HAP-1 (cell line): ENCODE data around the gene BCL6B.

Experiments used
- DNase-seq, 2 experiments: peaks; one replicate each; pipeline ENCODE4 v3.0.0-alpha.2; 2016 to 2020; ENCODE audit warnings: low spot score in 2 of 2
- H3K27me3 ChIP-seq: fragments of 250-450 bp; sonication (Bioruptor Pico); 2 replicates; pipeline ENCODE4 v1.5.1; 2020; ENCODE audit warnings: low read depth, mild to moderate bottlenecking, moderate library complexity
- H3K36me3 ChIP-seq: fragments of 250-450 bp; sonication (Bioruptor Pico); replicated peaks from 2 replicates; pipeline ENCODE4 v1.5.1; 2020; ENCODE audit warnings: mild to moderate bottlenecking
- H3K4me1 ChIP-seq: fragments of 250-450 bp; sonication (Bioruptor Pico); 2 replicates; pipeline ENCODE4 v1.5.1; 2020; ENCODE audit warnings: mild to moderate bottlenecking
- H3K4me3 ChIP-seq: fragments of 250-450 bp; sonication (Bioruptor Pico); 2 replicates; pipeline ENCODE4 v1.5.1; 2020; ENCODE audit warnings: mild to moderate bottlenecking, moderate library complexity
- H3K9me3 ChIP-seq: fragments of 250-450 bp; sonication (Bioruptor Pico); 2 replicates; pipeline ENCODE4 v1.5.1; 2020; ENCODE audit warnings: mild to moderate bottlenecking, moderate library complexity
- in situ Hi-C: fragments of 300-500 bp; cut with MboI; formaldehyde crosslinking; loops from 3 replicates; pipeline ENCODE4 v1.14.3; 2020; ENCODE audit warnings: low sequenced_read_pairs, inconsistent platforms, mixed read lengths

The BCL6B gene

DNA sequence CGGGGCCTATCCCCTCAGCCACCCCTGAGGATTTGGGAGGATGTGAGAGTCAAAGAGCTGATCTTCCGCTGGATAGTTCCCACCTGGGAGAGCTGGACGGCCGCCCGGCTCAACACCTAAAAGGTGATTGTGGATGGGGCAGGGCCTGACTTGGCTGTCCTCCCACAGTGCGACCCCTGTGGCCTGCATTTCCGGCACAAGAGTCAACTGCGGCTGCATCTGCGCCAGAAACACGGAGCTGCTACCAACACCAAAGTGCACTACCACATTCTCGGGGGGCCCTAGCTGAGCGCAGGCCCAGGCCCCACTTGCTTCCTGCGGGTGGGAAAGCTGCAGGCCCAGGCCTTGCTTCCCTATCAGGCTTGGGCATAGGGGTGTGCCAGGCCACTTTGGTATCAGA lies 4.5 kb downstream of the BCL6B start:
- in situ Hi-C loops, result no loop called here
- peaks cover under 1% of the 10 kb centered on the region; the same call in 1 of the 2 replicates for H3K4me1 ChIP-seq
- H3K9me3 ChIP-seq, result no peaks in the 10 kb centered on the region

DNA sequence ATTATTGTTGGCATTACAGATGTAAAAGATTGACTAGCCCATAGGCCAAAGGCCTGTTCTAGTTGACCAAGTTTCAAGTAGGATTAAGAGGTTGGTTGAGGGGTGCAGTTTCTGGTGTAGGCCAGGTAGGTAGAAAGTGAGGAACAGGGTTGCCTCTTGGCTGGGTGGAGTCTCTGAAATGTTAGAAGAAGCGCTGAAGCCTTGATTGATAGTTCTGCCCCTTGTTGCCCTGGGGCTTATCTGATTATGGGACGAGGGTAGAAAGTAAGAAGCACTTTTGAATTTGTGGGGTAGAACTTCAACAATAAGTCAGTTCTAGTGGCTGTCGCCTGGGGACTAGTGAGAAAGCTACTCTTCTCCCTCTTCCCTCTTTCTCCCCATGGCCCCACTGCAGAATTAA lies 6.2 kb downstream of the BCL6B start:
- in situ Hi-C loops, result no loop called here
- no peaks in the 10 kb centered on the region for H3K36me3 ChIP-seq

More for the DNA sequence above, 4.5 kb downstream of the BCL6B start:
- Histone ChIP-seq H3K4me3 (no peak overlapping the region), H3K36me3 (no peaks in the 10 kb centered on the region), H3K27me3 (no peaks in the 10 kb centered on the region)
- no peak for DNase-seq

DNA sequence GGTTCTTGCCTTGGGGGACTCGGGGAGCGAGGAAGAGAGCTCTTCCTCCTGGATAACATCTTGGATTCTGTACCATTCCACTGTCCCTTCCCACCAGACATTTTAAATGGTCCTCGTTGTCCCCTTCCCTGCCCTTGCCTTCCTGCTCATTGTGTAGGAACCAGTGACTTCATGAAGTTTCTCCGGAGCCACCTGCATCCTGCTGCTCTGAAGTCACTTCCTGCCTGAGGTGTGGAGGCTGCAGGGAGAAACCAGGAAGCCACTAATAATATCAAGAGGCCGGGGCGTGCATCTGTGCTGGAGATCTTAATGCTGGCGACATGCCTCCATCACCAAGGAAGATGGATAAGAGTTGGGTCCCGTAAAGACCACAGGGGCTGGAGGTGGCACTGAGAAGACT lies 6.8 kb downstream of the BCL6B start:
- in situ Hi-C loops, result no loop called here
- no peak overlapping the region for H3K4me3 ChIP-seq
- no peak for DNase-seq

More for the DNA sequence above, 6.2 kb downstream of the BCL6B start:
- no peak overlapping the region for H3K4me3 ChIP-seq
- no peaks in the 10 kb centered on the region for H3K27me3 ChIP-seq
- no peaks in the 10 kb centered on the region for H3K9me3 ChIP-seq
- H3K4me1 ChIP-seq, result no peaks in the 10 kb centered on the region
- no peak for DNase-seq

DNA sequence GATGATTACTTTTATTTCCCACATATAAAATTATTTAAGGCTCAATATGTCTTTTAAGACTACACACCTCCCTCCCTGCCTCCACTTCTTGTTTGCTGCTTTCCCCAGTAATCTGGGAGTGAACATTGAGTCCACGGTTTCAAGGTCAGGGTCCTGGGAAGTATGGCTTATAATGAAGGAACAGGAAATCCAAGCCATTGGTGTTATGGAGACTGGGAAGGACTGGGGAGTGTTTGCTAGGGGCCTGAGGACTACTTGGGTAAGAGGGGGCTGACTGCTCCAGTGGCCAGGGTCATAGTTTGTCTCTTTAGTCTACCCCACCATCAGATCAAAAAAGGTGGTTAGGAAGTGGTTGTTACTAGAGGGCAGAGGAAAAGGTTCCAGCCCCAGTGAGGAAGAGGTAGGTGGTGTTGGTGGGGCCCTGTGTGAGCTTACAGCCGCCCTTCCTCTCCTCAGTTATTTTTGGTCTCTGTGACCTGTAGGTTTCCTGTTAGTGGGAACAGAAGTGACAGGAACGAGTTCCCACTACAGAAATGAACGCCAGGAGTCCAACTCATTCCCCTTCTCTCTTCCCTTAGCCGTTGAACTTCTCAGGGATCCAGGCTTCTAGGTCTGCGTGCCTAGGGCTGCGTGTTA lies 12.2 kb downstream of the BCL6B start:
- H3K27me3 ChIP-seq, result no peaks in the 10 kb centered on the region
- 0 out of 2 replicates have a peak, but pooled peaks cover 2% of the 10 kb centered on the region for H3K36me3 ChIP-seq
- no peaks in the 10 kb centered on the region for H3K9me3 ChIP-seq
- in situ Hi-C loops, result no loop called here
- peak overlapping the region; percentile 87 for H3K4me3 ChIP-seq
- peaks cover 4% of the 10 kb centered on the region for H3K4me1 ChIP-seq
- no peak for DNase-seq

More for the DNA sequence above, 6.8 kb downstream of the BCL6B start:
- no peaks in the 10 kb centered on the region for H3K4me1 ChIP-seq
- no peaks in the 10 kb centered on the region for H3K9me3 ChIP-seq
- H3K27me3 ChIP-seq, result no peaks in the 10 kb centered on the region
- no peaks in the 10 kb centered on the region for H3K36me3 ChIP-seq

DNA sequence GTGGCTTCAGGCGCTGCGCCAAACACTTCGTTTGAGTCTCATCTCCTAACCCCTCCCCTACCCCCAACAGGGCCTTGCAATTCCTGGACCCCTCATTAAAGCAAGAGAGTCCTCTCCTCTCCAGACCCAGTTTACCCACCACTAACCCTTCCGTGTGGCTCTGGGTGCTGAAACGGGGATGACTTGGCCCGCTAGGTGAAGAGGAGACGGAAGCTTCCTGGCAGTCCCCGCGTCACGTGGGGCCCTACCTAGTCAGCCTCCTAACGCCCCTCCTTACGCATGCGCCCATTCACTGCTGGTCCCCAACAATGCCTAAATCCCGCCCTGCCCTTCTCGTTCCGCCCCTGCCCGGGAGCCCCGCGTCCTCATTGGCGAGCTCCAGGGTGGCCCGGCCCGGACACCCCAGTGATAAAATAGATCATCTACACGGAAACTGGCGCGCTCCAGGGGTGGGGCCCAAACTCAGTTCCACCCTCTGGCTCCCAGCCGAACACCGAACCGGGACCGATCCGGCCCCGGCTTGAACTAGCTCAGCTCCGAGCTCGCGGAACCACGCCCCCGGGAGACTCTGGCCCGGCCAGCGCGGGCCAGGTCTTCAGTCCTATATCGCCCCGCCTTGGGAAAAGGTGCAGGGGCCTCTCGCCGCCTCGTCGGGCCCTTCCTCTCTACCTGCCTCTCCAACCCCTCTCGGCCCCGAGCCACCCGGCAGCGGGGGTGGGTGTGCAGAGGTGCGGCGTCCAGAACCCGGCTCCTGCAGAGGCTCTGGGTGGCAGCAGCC lies 12.9 kb downstream of the BCL6B start, which contains the start of gene SLC16A13:
Gene SLC16A13, plus strand, starts transcription at position 425 of the 778 bp plus-strand sequence. CDS start 368 bp downstream, outside the sequence.
- Histone ChIP-seq H3K9me3 (no peaks in the 10 kb centered on the region), H3K36me3 (0 out of 2 replicates have a peak, but pooled peaks cover 2% of the 10 kb centered on the region), H3K4me3 (peak within 1 kb of the TSS; percentile 87), H3K27me3 (no peaks in the 10 kb centered on the region), H3K4me1 (peaks cover 4% of the 10 kb centered on the region)
- peak; percentile 92 to 98 for DNase-seq
- in situ Hi-C loops, result no loop called here

DNA sequence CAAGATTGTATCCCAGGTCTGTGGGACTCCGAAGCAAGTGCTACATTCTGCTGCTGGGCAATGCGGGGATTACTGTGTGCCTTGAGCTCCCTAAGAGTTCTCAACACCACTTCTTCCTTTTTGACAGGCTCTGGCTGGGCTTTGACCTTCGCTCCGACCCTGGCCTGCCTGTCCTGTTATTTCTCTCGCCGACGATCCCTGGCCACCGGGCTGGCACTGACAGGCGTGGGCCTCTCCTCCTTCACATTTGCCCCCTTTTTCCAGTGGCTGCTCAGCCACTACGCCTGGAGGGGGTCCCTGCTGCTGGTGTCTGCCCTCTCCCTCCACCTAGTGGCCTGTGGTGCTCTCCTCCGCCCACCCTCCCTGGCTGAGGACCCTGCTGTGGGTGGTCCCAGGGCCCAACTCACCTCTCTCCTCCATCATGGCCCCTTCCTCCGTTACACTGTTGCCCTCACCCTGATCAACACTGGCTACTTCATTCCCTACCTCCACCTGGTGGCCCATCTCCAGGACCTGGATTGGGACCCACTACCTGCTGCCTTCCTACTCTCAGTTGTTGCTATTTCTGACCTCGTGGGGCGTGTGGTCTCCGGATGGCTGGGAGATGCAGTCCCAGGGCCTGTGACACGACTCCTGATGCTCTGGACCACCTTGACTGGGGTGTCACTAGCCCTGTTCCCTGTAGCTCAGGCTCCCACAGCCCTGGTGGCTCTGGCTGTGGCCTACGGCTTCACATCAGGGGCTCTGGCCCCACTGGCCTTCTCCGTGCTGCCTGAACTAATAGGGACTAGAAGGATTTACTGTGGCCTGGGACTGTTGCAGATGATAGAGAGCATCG lies 15.4 kb downstream of the BCL6B start:
- Histone ChIP-seq H3K4me3 (no peak overlapping the region), H3K9me3 (no peaks in the 10 kb centered on the region), H3K36me3 (0 out of 2 replicates have a peak, but pooled peaks cover 2% of the 10 kb centered on the region), H3K27me3 (no peaks in the 10 kb centered on the region), H3K4me1 (peaks cover 4% of the 10 kb centered on the region)
- DNase-seq, result no peak
- in situ Hi-C loops, result no loop called here

DNA sequence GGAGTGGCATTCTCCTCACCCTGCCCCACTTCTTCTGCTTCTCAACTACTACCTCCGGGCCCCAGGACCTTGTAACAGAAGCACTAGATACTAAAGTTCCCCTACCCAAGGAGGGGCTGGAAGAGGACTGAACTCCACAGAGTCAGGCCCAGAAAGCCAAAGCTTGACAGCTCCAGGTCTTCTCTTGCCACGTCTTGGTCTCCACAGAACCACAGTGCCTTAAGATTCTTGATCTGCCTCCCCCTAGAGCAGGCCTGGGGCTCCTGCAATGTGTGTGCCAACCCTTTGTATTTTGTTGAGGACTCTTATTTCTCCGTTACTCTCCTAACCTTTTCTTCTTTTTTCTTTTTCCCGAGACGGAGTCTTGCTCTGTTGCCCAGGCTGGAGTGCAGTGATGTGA lies 17.0 kb downstream of the BCL6B start:
- no peak overlapping the region for H3K4me3 ChIP-seq
- DNase-seq, result no peak
- peaks cover 4% of the 10 kb centered on the region for H3K4me1 ChIP-seq
- H3K27me3 ChIP-seq, result no peaks in the 10 kb centered on the region
- H3K9me3 ChIP-seq, result no peaks in the 10 kb centered on the region
- H3K36me3 ChIP-seq, result 0 out of 2 replicates have a peak, but pooled peaks cover 2% of the 10 kb centered on the region
- in situ Hi-C loops, result loop anchor here (10.0 kb wide), 1 partner anchor 145 kb away; no protein-coding TSS in a partner anchor

DNA sequence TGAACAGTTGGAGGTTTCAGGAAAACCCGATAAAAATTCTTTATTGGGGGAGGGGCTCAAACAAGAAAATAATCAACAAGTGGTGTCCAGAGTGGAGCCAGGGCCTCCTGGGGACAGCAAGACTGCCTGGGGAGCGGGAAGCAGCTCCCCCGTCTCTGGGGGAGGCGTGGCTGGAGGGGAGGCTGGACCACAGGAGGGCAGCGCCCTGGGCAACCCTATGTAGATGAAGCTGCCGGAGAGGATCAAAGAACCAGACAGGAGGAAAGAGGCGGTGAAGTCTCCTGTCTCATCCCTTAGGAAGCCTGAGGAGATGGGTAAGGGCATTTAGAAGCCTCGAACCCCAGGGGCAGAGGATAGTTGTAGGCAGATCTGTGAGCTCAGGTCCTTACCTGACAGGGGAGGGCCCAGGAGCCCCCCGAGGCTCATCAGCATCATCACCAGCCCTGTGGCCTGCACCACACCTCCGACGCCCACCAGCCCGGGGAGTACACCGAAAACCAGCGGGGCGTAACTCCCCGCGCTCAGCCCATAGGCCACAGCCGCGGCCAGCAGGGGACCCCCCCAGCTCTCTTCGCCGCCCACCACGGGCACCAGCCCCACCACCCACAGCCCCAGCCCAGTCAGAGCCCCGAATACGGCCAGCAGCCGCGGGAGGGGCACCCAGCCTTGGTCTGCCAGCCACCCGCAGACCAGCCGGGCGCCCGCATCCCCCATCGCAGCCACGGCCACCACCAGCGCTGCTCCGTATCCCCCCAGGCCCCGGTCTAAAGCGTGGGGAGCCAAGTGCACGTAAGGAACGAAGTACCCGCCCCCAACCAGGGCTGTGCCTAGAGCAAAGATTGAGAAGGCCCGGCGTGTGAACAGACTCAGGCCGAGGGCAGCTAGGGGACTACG lies 19.0 kb downstream of the BCL6B start:
- no peaks in the 10 kb centered on the region for H3K27me3 ChIP-seq
- no peak overlapping the region for H3K4me3 ChIP-seq
- H3K9me3 ChIP-seq, result no peaks in the 10 kb centered on the region
- H3K36me3 ChIP-seq, result 0 out of 2 replicates have a peak, but pooled peaks cover 2% of the 10 kb centered on the region
- H3K4me1 ChIP-seq, result no peaks in the 10 kb centered on the region; the same call in none of the 2 replicates
- DNase-seq, result no peak
- in situ Hi-C loops, result loop anchor here (10.0 kb wide), 1 partner anchor 143 kb away; no protein-coding TSS in a partner anchor

DNA sequence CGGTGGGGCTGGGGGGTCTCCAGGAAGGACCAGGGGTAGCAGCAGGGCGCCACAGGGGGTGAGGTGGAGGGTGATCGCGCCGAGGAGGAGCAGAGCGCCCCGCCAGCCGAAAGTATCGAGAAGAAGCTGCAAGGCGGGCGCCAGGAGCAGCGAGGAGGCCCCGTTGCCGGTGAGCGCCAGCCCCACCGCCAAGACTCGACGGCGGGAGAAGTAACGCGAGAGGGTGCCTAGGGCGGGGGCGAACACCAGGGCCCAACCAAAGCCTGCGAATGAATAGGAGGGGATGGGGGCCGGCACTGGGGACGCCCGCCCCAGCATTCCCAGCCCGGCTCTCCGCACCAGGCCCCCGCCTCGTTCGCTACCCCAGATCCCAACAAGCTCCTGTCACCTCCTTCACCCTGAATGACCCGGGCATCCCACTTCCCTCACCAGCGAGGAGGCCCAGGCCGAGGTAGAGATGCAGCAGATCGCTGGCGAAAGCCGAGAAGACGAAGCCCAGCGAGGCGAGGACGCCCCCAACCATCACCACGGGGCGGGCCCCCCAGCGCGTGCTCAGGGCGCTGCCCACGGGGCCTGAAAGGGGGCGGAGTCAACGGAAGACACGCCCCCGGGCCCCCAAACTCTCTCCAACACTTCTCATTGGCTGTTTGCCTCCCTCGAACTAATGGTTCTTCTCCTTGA lies 19.8 kb downstream of the BCL6B start:
- no peak overlapping the region for H3K4me3 ChIP-seq

DNA sequence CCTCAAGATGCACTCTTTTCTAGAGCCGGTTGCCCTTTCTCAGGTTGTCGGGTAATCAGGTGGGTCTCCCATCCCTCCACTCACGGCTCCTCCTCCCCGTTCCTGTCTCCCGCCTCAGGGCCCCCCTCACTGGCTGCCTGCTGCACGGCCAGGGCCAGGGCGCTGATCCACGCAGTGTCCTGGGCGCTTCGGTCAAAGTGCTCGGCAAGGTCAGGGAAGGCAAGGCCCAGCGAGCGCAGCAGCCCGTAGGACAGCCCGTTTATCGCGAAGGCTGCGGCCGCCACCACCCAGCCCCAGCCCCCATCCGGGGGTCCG lies 20.3 kb downstream of the BCL6B start:
- Histone ChIP-seq H3K4me3 (no peak overlapping the region), H3K4me1 (no peaks in the 10 kb centered on the region), H3K27me3 (no peaks in the 10 kb centered on the region), H3K9me3 (no peaks in the 10 kb centered on the region), H3K36me3 (0 out of 2 replicates have a peak, but pooled peaks cover 2% of the 10 kb centered on the region)
- no peak for DNase-seq
- in situ Hi-C loops, result loop anchor here (10.0 kb wide), 1 partner anchor 142 kb away; no protein-coding TSS in a partner anchor

More for the DNA sequence above, 19.8 kb downstream of the BCL6B start:
- Histone ChIP-seq H3K9me3 (no peaks in the 10 kb centered on the region), H3K36me3 (0 out of 2 replicates have a peak, but pooled peaks cover 2% of the 10 kb centered on the region), H3K4me1 (no peaks in the 10 kb centered on the region; the same call in 1 of the 2 replicates), H3K27me3 (no peaks in the 10 kb centered on the region)
- in situ Hi-C loops, result loop anchor here (10.0 kb wide), 1 partner anchor 142 kb away; no protein-coding TSS in a partner anchor
- no peak for DNase-seq

DNA sequence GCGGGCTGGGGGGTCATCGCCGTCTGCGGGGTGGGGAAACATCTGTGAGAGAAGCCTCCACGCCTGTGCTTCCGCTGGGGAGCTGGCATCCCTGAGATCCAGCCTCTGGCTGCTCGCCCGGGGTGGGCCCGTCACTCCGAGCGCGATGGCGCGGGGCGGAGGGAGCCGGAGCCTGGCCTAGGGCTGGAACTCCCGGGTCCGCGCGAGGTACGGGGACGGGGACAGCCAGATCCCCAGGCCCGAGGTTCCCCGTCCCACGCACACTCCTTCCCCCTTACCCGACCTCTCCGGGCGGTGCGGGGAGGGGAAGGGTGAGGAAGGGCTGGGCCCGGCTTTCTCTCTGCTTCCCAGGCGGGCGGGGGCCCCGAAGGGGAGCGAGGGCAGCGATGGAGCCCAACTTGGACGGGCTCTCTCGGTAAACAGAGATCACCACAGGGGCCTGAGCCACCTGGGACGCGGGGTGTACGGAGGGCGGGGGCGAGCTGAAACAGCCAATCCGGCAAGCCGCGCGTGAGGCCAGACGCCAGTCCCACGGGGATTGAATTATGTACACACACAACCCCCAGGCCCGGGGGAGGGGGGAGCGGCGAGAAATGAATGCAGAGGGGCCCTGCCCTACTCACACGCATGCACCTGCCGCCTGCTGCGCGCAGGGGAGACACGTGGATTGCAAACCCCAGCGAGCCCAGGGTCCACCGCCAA lies 20.8 kb downstream of the BCL6B start, which contains the start of gene SLC16A11:
Gene SLC16A11, minus strand, starts transcription at position 596 of the 702 bp plus-strand sequence. Its CDS starts 579 bp downstream, at position 17.
- DNase-seq, result peak in 1 of 2 experiments; percentile 40
- Histone ChIP-seq H3K9me3 (no peaks in the 10 kb centered on the region), H3K36me3 (0 out of 2 replicates have a peak, but pooled peaks cover 2% of the 10 kb centered on the region), H3K27me3 (no peaks in the 10 kb centered on the region), H3K4me3 (no peak within 1 kb of the TSS), H3K4me1 (no peaks in the 10 kb centered on the region)
- in situ Hi-C loops, result loop anchor here (10.0 kb wide), 1 partner anchor 141 kb away; no protein-coding TSS in a partner anchor
